Adrenal gland (tissue), 12 donors: ENCODE results near the gene LARGE1. TPM values are rescaled to one million over a fixed set of nuclear protein-coding genes. Genes with fewer than 3 reads are reported as not detected.

Experiments
- DNase-seq, 7 donors: peaks; one replicate each; pipeline ENCODE4 v3.0.0-alpha.2; 2019 to 2020
- H3K27ac ChIP-seq, 5 donors: fragments of 200-600 bp; sonication (generic) in 4 of 5; 1 replicate in 3 of 5; 2 replicates in 2 of 5; pipeline versions ENCODE4 v1.5.1 to v1.8.0; 2016 to 2020; ENCODE audit warnings: mild to moderate bottlenecking in 1 of 5
- H3K27me3 ChIP-seq: fragments of 200-600 bp; 2 replicates; pipeline ENCODE4 v1.8.0; 2021
- H3K36me3 ChIP-seq, 2 donors: fragments of 200-600 bp; replicated peaks in 1 of 2; 1 replicate in 1 of 2; 2 replicates in 1 of 2; pipeline versions ENCODE4 v1.5.1 to v1.8.0; 2018 to 2022
- H3K4me1 ChIP-seq, 2 donors: fragments of 200-600 bp; replicated peaks in 1 of 2; 1 replicate in 1 of 2; 2 replicates in 1 of 2; pipeline versions ENCODE4 v1.5.1 to v1.8.0; 2018 to 2021
- H3K4me3 ChIP-seq, 4 donors: fragments of 200-600 bp; sonication (generic) in 3 of 4; one replicate each; pipeline ENCODE4 v1.5.1; 2016 to 2018
- H3K9me3 ChIP-seq, 3 donors: fragments of 200-600 bp; sonication (generic) in 1 of 3; replicated peaks in 1 of 3; 1 replicate in 2 of 3; 2 replicates in 1 of 3; pipeline versions ENCODE4 v1.5.1 to v1.8.0; 2016 to 2021
- POLR2A ChIP-seq, 2 donors: fragments of 450-650 bp; IDR thresholded peaks; one replicate each; pipeline ENCODE4 v1.6.1; 2017; ENCODE audit warnings: antibody characterized with exemption in 2 of 2, mild to moderate bottlenecking in 2 of 2, moderate library complexity in 1 of 2
- WGBS, 4 donors: extraction: QIAGEN DNeasy Blood & Tissue Kit in 2 of 4; methylation state at CpG; one replicate each; pipeline versions ENCODE4 v1.1.5 to v1.1.7; 2013 to 2017; 5-methylcytosine and 5-hydroxymethylcytosine counted together
- intact Hi-C, 2 donors: fragments of 100-400 bp; cut with DNase I; formaldehyde crosslinking; loops; one replicate each; pipeline versions ENCODE4 v1.14.1 to v1.15.0; 2022 to 2023
- polyA plus RNA-seq, 3 donors: library from polyadenylated mRNA; stranded (reverse); fragments of 200-250 nt in 2 of 3; fragments of 350-450 nt in 1 of 3; fragmentation: Illumina TruSeq in 1 of 3; extraction: RNeasy Lipid Tissue Mini Kit (QIAGEN cat#74804) in 1 of 3; gene quantifications; one replicate each; pipeline ENCODE4 v1.2.3, GENCODE V29; 2013 to 2014
- total RNA-seq, 9 donors: library from RNA; depleted of rRNA in 4 of 9; stranded (reverse); fragments of >200 nt in 4 of 9; fragments of 120-200 nt in 1 of 9; fragmentation: NEBNext Ultra II Directional in 1 of 9; extraction: Animal tissue kit (Norgen Biotek cat#: 25700) in 1 of 9; gene quantifications; one replicate each; pipeline versions ENCODE4 v1.1.0 to v1.2.4, GENCODE V29; 2013 to 2023
- TF ChIP-seq, protein P1 (sequence below), 6 experiments: fragments of 450-650 bp in 4 of 6; fragments of 200-600 bp in 2 of 6; sonication (generic) in 1 of 6; IDR thresholded peaks; 1 replicate in 5 of 6; 2 replicates in 1 of 6; pipeline versions ENCODE4 v1.5.1 to v1.8.0; 2016 to 2021; ENCODE audit warnings: antibody characterized with exemption in 6 of 6, mild to moderate bottlenecking in 2 of 6, moderate library complexity in 1 of 6
- donor health status: healthy with polysubstance abuse.
- donor health status: Bipolar disorder and iron deficiency.
- donor health status: DM: yes; HTN: yes; CAD: no.
- donor health status: DM: no; HTN: no; CAD: no.
- donor health status: DM: no; HTN: no; CAD: no.
- donor health status: DM: yes; HTN: yes; CAD: no.

LARGE1 gene
- total and polyA plus RNA-seq, 12 donors: 3.4 to 67.6 (median 30.6) TPM

DNA sequence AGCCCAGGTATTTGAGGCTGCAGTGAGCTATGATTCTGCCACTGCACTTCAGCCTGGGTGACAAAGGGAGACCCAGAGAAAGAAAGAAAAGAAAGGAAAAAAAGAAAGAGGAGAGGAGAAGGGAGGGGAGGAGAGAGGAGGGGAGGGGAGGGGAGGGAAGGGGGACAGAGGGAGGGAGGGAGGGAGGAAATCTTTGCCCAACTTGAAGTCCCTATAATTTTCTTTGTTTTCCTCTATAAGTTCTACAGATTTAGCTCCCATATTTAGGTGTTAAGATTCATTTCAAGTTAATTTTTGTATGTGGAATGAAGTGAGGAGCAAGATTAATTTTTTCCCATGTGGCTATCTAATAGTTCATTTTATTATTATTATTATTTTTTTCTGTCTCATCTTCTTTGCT, 328.3 kb downstream of the LARGE1 start:
- intact Hi-C loops: no loop called here
- DNase-seq: no peak
- Histone ChIP-seq H3K27me3 (no peaks in the 10 kb centered on the region), H3K9me3 (no peaks in the 10 kb centered on the region), H3K4me1 (no peaks in the 10 kb centered on the region), H3K4me3 (no peak overlapping the region), H3K27ac (no peak overlapping the region), H3K36me3 (no peaks in the 10 kb centered on the region)
- TF ChIP-seq POLR2A (IDR thresholded peaks at IDR 0.05): no peak
- TF ChIP-seq, protein P1, sequence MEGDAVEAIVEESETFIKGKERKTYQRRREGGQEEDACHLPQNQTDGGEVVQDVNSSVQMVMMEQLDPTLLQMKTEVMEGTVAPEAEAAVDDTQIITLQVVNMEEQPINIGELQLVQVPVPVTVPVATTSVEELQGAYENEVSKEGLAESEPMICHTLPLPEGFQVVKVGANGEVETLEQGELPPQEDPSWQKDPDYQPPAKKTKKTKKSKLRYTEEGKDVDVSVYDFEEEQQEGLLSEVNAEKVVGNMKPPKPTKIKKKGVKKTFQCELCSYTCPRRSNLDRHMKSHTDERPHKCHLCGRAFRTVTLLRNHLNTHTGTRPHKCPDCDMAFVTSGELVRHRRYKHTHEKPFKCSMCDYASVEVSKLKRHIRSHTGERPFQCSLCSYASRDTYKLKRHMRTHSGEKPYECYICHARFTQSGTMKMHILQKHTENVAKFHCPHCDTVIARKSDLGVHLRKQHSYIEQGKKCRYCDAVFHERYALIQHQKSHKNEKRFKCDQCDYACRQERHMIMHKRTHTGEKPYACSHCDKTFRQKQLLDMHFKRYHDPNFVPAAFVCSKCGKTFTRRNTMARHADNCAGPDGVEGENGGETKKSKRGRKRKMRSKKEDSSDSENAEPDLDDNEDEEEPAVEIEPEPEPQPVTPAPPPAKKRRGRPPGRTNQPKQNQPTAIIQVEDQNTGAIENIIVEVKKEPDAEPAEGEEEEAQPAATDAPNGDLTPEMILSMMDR (IDR thresholded peaks at IDR 0.05): no peak

DNA sequence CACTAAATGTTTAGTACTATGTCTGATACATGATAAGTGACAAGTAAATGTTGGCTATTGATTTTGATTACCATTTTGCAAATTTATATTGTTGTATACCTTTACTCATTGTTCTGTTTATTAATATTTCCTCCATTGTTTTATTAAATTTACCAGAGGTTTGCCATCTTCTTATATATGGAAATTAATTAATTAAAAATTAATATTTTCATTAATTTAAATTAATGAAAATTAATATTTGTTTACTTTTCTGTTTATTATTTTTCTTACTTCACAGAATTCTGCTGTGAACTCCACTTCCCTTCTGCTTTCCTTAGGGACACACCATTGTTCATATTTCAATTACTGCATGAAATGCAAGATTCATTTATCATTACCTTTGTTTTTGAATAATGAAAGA, 331.0 kb downstream of the LARGE1 start:
- H3K4me3 ChIP-seq: no peak overlapping the region
- DNase-seq: no peak
- no peaks in the 10 kb centered on the region for H3K27me3 ChIP-seq
- H3K4me1 ChIP-seq: no peaks in the 10 kb centered on the region
- H3K36me3 ChIP-seq: no peaks in the 10 kb centered on the region
- no peaks in the 10 kb centered on the region for H3K9me3 ChIP-seq
- intact Hi-C loops: no loop called here
- H3K27ac ChIP-seq: no peak overlapping the region
- TF ChIP-seq, protein P1 (IDR thresholded peaks at IDR 0.05): no peak
- no peak for TF ChIP-seq POLR2A (IDR thresholded peaks at IDR 0.05)

DNA sequence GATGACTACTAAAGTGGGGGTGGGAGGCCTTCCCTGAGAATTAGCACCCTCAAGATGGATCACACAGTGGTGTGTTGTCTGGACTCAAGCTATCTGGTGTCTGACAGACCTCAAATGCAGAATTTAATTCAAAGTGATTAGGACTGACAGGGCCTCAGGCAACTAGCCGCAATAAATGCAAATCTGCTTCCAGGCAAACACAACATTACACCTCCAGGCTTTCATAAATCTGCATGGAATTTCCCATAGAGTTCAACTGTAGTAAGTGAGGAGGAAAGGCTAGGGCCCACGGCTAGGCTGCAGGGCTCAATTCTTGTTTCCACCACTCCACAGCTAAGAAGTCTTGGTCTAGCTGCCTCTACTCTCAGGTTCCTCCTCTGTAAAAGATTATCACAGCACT, 331.4 kb downstream of the LARGE1 start:
- DNase-seq: no peak
- H3K4me1 ChIP-seq: no peaks in the 10 kb centered on the region
- intact Hi-C loops: no loop called here
- no peaks in the 10 kb centered on the region for H3K27me3 ChIP-seq
- TF ChIP-seq, protein P1 (IDR thresholded peaks at IDR 0.05): no peak
- TF ChIP-seq POLR2A (IDR thresholded peaks at IDR 0.05): no peak
- H3K9me3 ChIP-seq: no peaks in the 10 kb centered on the region
- WGBS, 4 donors: 85 to 100% (median 91%) methylated on average over 2 of the region's 2 CpGs
- H3K36me3 ChIP-seq: no peaks in the 10 kb centered on the region
- H3K27ac ChIP-seq: no peak overlapping the region
- no peak overlapping the region for H3K4me3 ChIP-seq

DNA sequence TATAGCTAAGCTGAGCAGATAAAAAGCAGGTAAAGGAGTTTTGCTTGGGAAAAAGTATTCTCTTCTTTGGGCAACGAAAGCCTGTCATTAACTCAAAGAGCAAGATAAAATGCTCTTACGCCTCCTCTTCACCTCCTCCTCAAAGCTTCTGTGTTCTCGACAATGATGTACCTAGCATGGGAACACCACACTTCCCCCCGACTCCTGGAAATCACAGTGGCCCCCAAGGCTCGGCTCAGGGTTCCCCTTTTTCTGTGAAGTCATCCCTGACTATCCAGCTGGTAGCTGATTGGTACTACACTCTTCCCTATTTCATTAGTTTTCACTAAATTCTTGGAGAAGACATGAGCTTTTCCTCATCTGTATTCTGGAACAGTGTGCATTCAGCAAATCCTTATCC, 336.1 kb downstream of the LARGE1 start:
- Histone ChIP-seq H3K27me3 (no peaks in the 10 kb centered on the region), H3K4me3 (no peak overlapping the region), H3K36me3 (no peaks in the 10 kb centered on the region), H3K4me1 (peaks cover 0 to 3% of the 10 kb centered on the region in 2 donors), H3K27ac (no peak overlapping the region), H3K9me3 (no peaks in the 10 kb centered on the region)
- intact Hi-C loops: no loop called here
- 85 to 91% (median 88%) methylated on average over 5 of the region's 5 CpGs for WGBS, 4 donors
- TF ChIP-seq, protein P1 (IDR thresholded peaks at IDR 0.05): no peak
- no peak for TF ChIP-seq POLR2A (IDR thresholded peaks at IDR 0.05)
- DNase-seq: no peak
